ENCODE results near the gene TMEM39B. TPM values are rescaled to one million over a fixed set of nuclear protein-coding genes. Genes with fewer than 3 reads are reported as not detected.

The TMEM39B gene
- total RNA-seq, 1 experiment from 2014 or later = 18.8 TPM

DNA sequence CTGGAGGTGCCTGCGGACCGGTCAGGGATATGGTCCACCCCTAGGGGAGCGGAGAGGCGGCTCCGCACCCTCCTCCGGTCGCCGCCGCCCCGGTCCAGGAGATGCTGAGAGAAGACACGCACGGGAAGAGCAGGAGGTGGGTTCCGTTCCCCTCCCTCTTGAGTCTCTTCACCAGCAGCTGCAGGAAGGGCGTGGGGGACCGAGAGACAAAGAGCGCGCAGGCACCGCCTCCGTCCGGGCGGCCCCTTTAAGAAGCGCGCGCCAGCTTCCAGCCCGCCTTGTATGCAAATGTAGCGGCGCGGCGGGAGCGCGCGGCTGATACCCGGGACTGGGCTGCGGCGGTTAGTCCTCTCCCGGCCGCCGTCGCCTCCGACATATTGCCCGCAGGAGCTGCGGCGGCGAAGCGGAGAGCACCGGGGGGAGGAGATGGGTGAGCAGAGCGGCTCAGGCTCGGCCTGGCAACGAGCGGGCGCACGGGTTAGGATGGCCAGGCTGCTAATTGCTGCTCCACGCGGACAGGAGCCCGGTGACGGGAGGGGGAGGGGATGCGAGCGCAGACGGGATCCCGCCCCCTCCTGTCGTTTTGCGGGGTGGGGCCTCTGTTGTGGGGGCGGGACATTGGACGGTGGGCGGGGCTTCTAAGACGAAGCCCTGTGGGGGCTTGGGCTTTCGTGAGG is at the start of gene TMEM39B (continued):
- TF ChIP-seq AR (CRISPR knock-in tag; IDR thresholded peaks at IDR 0.05) = no peak
- no peak for TF ChIP-seq NR1H2 (CRISPR knock-in tag; IDR thresholded peaks at IDR 0.05)
- TF ChIP-seq, protein P1, sequence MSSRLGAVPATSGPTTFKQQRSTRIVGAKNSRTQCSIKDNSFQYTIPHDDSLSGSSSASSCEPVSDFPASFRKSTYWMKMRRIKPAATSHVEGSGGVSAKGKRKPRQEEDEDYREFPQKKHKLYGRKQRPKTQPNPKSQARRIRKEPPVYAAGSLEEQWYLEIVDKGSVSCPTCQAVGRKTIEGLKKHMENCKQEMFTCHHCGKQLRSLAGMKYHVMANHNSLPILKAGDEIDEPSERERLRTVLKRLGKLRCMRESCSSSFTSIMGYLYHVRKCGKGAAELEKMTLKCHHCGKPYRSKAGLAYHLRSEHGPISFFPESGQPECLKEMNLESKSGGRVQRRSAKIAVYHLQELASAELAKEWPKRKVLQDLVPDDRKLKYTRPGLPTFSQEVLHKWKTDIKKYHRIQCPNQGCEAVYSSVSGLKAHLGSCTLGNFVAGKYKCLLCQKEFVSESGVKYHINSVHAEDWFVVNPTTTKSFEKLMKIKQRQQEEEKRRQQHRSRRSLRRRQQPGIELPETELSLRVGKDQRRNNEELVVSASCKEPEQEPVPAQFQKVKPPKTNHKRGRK (CRISPR knock-in tag; IDR thresholded peaks at IDR 0.05; ENCODE audit: borderline replicate concordance) = no peak
- no peak for TF ChIP-seq NFYB (CRISPR knock-in tag; conservative IDR thresholded peaks at IDR 0.05; ENCODE audit: low read depth)
- TF ChIP-seq, protein P2, sequence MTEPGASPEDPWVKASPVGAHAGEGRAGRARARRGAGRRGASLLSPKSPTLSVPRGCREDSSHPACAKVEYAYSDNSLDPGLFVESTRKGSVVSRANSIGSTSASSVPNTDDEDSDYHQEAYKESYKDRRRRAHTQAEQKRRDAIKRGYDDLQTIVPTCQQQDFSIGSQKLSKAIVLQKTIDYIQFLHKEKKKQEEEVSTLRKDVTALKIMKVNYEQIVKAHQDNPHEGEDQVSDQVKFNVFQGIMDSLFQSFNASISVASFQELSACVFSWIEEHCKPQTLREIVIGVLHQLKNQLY (CRISPR knock-in tag; IDR thresholded peaks at IDR 0.05) = peak; percentile 60; the same call in 1 of the 2 replicates
- TF ChIP-seq TP53 (CRISPR knock-in tag; IDR thresholded peaks at IDR 0.05) = no peak
- no peak for TF ChIP-seq HMGA2 (CRISPR knock-in tag; IDR thresholded peaks at IDR 0.05)
- TF ChIP-seq, protein P3, sequence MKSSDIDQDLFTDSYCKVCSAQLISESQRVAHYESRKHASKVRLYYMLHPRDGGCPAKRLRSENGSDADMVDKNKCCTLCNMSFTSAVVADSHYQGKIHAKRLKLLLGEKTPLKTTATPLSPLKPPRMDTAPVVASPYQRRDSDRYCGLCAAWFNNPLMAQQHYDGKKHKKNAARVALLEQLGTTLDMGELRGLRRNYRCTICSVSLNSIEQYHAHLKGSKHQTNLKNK (CRISPR knock-in tag; IDR thresholded peaks at IDR 0.05) = no peak
- no peak for TF ChIP-seq ESRRA (CRISPR knock-in tag; IDR thresholded peaks at IDR 0.05; ENCODE audit: borderline replicate concordance)
- TF ChIP-seq ELF4 (CRISPR knock-in tag; IDR thresholded peaks at IDR 0.05; ENCODE audit: low read depth) = 0 out of 2 replicates have a peak, but pooled peaks have one; percentile 65
- TF ChIP-seq MYBL2 (CRISPR knock-in tag; IDR thresholded peaks at IDR 0.05) = peak; percentile 80
- TF ChIP-seq ETV6 (CRISPR knock-in tag; IDR thresholded peaks at IDR 0.05) = peak; percentile 75; the same call in 1 of the 2 replicates
- TF ChIP-seq, protein P4, sequence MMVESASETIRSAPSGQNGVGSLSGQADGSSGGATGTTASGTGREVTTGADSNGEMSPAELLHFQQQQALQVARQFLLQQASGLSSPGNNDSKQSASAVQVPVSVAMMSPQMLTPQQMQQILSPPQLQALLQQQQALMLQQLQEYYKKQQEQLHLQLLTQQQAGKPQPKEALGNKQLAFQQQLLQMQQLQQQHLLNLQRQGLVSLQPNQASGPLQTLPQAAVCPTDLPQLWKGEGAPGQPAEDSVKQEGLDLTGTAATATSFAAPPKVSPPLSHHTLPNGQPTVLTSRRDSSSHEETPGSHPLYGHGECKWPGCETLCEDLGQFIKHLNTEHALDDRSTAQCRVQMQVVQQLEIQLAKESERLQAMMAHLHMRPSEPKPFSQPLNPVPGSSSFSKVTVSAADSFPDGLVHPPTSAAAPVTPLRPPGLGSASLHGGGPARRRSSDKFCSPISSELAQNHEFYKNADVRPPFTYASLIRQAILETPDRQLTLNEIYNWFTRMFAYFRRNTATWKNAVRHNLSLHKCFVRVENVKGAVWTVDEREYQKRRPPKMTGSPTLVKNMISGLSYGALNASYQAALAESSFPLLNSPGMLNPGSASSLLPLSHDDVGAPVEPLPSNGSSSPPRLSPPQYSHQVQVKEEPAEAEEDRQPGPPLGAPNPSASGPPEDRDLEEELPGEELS (CRISPR knock-in tag; IDR thresholded peaks at IDR 0.05) = peak; percentile 84
- TF ChIP-seq, protein P5, sequence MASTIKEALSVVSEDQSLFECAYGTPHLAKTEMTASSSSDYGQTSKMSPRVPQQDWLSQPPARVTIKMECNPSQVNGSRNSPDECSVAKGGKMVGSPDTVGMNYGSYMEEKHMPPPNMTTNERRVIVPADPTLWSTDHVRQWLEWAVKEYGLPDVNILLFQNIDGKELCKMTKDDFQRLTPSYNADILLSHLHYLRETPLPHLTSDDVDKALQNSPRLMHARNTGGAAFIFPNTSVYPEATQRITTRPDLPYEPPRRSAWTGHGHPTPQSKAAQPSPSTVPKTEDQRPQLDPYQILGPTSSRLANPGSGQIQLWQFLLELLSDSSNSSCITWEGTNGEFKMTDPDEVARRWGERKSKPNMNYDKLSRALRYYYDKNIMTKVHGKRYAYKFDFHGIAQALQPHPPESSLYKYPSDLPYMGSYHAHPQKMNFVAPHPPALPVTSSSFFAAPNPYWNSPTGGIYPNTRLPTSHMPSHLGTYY (CRISPR knock-in tag; IDR thresholded peaks at IDR 0.05) = no peak
- TF ChIP-seq ARID4B (CRISPR knock-in tag; IDR thresholded peaks at IDR 0.05; ENCODE audit: borderline replicate concordance) = peak; percentile 81; the same call in 1 of the 2 replicates
- no peak for TF ChIP-seq GRHL2 (CRISPR knock-in tag; IDR thresholded peaks at IDR 0.05; ENCODE audit: insufficient replicate concordance, severe bottlenecking)
- TF ChIP-seq CREM (CRISPR knock-in tag; IDR thresholded peaks at IDR 0.05) = peak; percentile 78; the same call in 1 of the 2 replicates
- peak; percentile 87 for TF ChIP-seq HMGXB4 (CRISPR knock-in tag; IDR thresholded peaks at IDR 0.05)
- TF ChIP-seq FOXK1 (CRISPR knock-in tag; IDR thresholded peaks at IDR 0.05) = peak; percentile 56; the same call in 1 of the 2 replicates
- TF ChIP-seq KAT7 (CRISPR knock-in tag; IDR thresholded peaks at IDR 0.05; ENCODE audit: borderline replicate concordance) = peak; percentile 62; the same call in 1 of the 2 replicates
- TF ChIP-seq EMX1 (CRISPR knock-in tag; IDR thresholded peaks at IDR 0.05) = no peak
